Thymus (tissue), 11 donors: ENCODE results near the gene SYNGAP1. TPM values are rescaled to one million over a fixed set of nuclear protein-coding genes. Genes with fewer than 3 reads are reported as not detected.
A peak's percentile ranks its signal among the peaks of the same experiment; 100 is the strongest.

Experiments
- DNase-seq, 9 donors: peaks; one replicate each; pipeline ENCODE4 v3.0.0-alpha.2; 2013; ENCODE audit warnings: low spot score in 9 of 9, low read depth in 6 of 9, missing footprints in 1 of 9
- H3K27ac ChIP-seq, 2 donors: one replicate each; pipeline ENCODE4 v1.5.1; 2013; ENCODE audit warnings: control low read depth in 1 of 2, low read depth in 1 of 2, low read length in 1 of 2, mild to moderate bottlenecking in 1 of 2, moderate library complexity in 1 of 2
- H3K27me3 ChIP-seq, 2 donors: one replicate each; pipeline ENCODE4 v1.5.1; 2013; ENCODE audit warnings: low read length in 1 of 2; ENCODE audit not compliant: control insufficient read depth in 2 of 2, insufficient read depth in 1 of 2
- H3K36me3 ChIP-seq, 2 donors: one replicate each; pipeline ENCODE4 v1.5.1; 2013; ENCODE audit warnings: low read length in 1 of 2, mild to moderate bottlenecking in 1 of 2, moderate library complexity in 1 of 2; ENCODE audit not compliant: control insufficient read depth in 2 of 2, insufficient read depth in 2 of 2
- H3K4me1 ChIP-seq, 2 donors: one replicate each; pipeline ENCODE4 v1.5.1; 2013; ENCODE audit warnings: low read length in 2 of 2; ENCODE audit not compliant: control insufficient read depth in 2 of 2, insufficient read depth in 2 of 2
- H3K4me3 ChIP-seq, 2 donors: one replicate each; pipeline ENCODE4 v1.5.1; 2013; ENCODE audit warnings: low read length in 2 of 2, control low read depth in 1 of 2, mild to moderate bottlenecking in 1 of 2
- H3K9me3 ChIP-seq, 2 donors: one replicate each; pipeline ENCODE4 v1.5.1; 2013; ENCODE audit warnings: low read length in 1 of 2, mild to moderate bottlenecking in 1 of 2; ENCODE audit not compliant: control insufficient read depth in 2 of 2, insufficient read depth in 1 of 2
- WGBS: extraction: QIAGEN DNeasy Blood & Tissue Kit; methylation state at CpG from one replicate; pipeline ENCODE4 v1.1.7; 2013; 5-methylcytosine and 5-hydroxymethylcytosine counted together
- polyA plus RNA-seq: library from polyadenylated mRNA; stranded (reverse); fragments of 200-250 nt; gene quantifications from one replicate; pipeline ENCODE4 v1.2.3, GENCODE V29; 2013
- total RNA-seq: library from RNA; stranded (reverse); fragments of 120-200 nt; gene quantifications from one replicate; pipeline ENCODE4 v1.2.4, GENCODE V29; 2013
- donor health status: healthy.

Gene SYNGAP1
- total and polyA plus RNA-seq, 2 donors: 3.0 to 26.7 TPM

GRCh38 chr6:33380272-33380981 lies 39.4 kb upstream of the SYNGAP1 start:
- Histone ChIP-seq H3K27ac (no peak overlapping the region), H3K4me1 (no peaks in the 10 kb centered on the region), H3K4me3 (no peak overlapping the region), H3K9me3 (no peaks in the 10 kb centered on the region), H3K27me3 (no peaks in the 10 kb centered on the region), H3K36me3 (no peaks in the 10 kb centered on the region)
- 97% methylated on average over 2 of the region's 2 CpGs for WGBS
- no peak for DNase-seq

GRCh38 chr6:33383427-33384185 lies 36.3 kb upstream of the SYNGAP1 start:
- Histone ChIP-seq H3K27ac (no peak overlapping the region), H3K27me3 (no peaks in the 10 kb centered on the region), H3K4me1 (no peaks in the 10 kb centered on the region), H3K9me3 (no peaks in the 10 kb centered on the region), H3K4me3 (no peak overlapping the region), H3K36me3 (no peaks in the 10 kb centered on the region)
- 86% methylated on average over 10 of the region's 10 CpGs for WGBS
- no peak for DNase-seq

GRCh38 chr6:33384581-33385020 lies 35.3 kb upstream of the SYNGAP1 start:
- DNase-seq: no peak
- no peak overlapping the region for H3K4me3 ChIP-seq
- no peak overlapping the region for H3K27ac ChIP-seq
- H3K27me3 ChIP-seq: no peaks in the 10 kb centered on the region
- H3K36me3 ChIP-seq: no peaks in the 10 kb centered on the region
- 91% methylated on average over 4 of the region's 4 CpGs for WGBS
- H3K9me3 ChIP-seq: no peaks in the 10 kb centered on the region
- H3K4me1 ChIP-seq: no peaks in the 10 kb centered on the region

- peaks cover 0 to 13% of the 10 kb centered on the region in 2 donors for H3K36me3 ChIP-seq
- H3K27me3 ChIP-seq: no peaks in the 10 kb centered on the region
- H3K27ac ChIP-seq: no peak overlapping the region
Measured at GRCh38 chr6:33390173-33390572, 29.7 kb upstream of the SYNGAP1 start.

GRCh38 chr6:33390767-33391277 lies 29.0 kb upstream of the SYNGAP1 start:
- Histone ChIP-seq H3K27ac (peak overlapping the region; percentile 92 to 93), H3K9me3 (no peaks in the 10 kb centered on the region), H3K36me3 (peaks cover 0 to 19% of the 10 kb centered on the region in 2 donors), H3K27me3 (no peaks in the 10 kb centered on the region), H3K4me1 (peaks cover 12 to 40% of the 10 kb centered on the region in 2 donors), H3K4me3 (peak overlapping the region; percentile 68 to 71)
- 84% methylated on average over 9 of the region's 9 CpGs for WGBS
- DNase-seq: peak in 1 of 9 donors; percentile 3

More at GRCh38 chr6:33390173-33390572, 29.7 kb upstream of the SYNGAP1 start:
- DNase-seq: no peak
- Histone ChIP-seq H3K4me1 (peaks cover 12 to 37% of the 10 kb centered on the region in 2 donors), H3K4me3 (no peak overlapping the region), H3K9me3 (no peaks in the 10 kb centered on the region)
- WGBS: 99% methylated on average over 2 of the region's 2 CpGs

- Histone ChIP-seq H3K27me3 (no peaks in the 10 kb centered on the region), H3K36me3 (peaks cover 0 to 25% of the 10 kb centered on the region in 2 donors), H3K9me3 (no peaks in the 10 kb centered on the region), H3K27ac (peak within 1 kb of the TSS; percentile 92 to 93), H3K4me3 (peak within 1 kb of the TSS; percentile 68 to 71), H3K4me1 (peaks cover 12 to 40% of the 10 kb centered on the region in 2 donors)
- under 1% methylated on average over 67 of the region's 67 CpGs for WGBS
- peak; percentile 94 to 99 (median 97) for DNase-seq
Measured at GRCh38 chr6:33391278-33391921, 28.5 kb upstream of the SYNGAP1 start, which contains the start of gene KIFC1. KIFC1 (plus strand) TSS chr6:33391823; CDS start chr6:33391986, 163 bp downstream.

GRCh38 chr6:33391922-33392594 lies 27.8 kb upstream of the SYNGAP1 start:
- Histone ChIP-seq H3K4me1 (peaks cover 12 to 40% of the 10 kb centered on the region in 2 donors), H3K4me3 (peak overlapping the region; percentile 68 to 71), H3K36me3 (peaks cover 0 to 26% of the 10 kb centered on the region in 2 donors), H3K27ac (peak overlapping the region; percentile 53 to 63), H3K27me3 (no peaks in the 10 kb centered on the region), H3K9me3 (no peaks in the 10 kb centered on the region)
- WGBS: under 1% methylated on average over 31 of the region's 31 CpGs
- DNase-seq: peak in 3 of 9 donors; percentile 7 to 54 (median 25)

- peaks cover 0 to 28% of the 10 kb centered on the region in 2 donors for H3K36me3 ChIP-seq
- no peaks in the 10 kb centered on the region for H3K9me3 ChIP-seq
- H3K4me3 ChIP-seq: peak overlapping the region; percentile 68 to 71
- peaks cover 12 to 40% of the 10 kb centered on the region in 2 donors for H3K4me1 ChIP-seq
- DNase-seq: no peak
- WGBS: 58% methylated on average over 5 of the region's 5 CpGs
- H3K27me3 ChIP-seq: no peaks in the 10 kb centered on the region
- peak overlapping the region in 1 of 2 donors; percentile 63 for H3K27ac ChIP-seq
Measured at GRCh38 chr6:33392595-33392948, 27.3 kb upstream of the SYNGAP1 start.
